IPS-15b (cell line): Measurements from ENCODE around the gene AP1B1.

Experiments
- H3K27me3 ChIP-seq: one replicate; pipeline ENCODE4 v1.6.1; 2013; ENCODE audit warnings: low read length; ENCODE audit not compliant: control insufficient read depth, insufficient read depth
- H3K36me3 ChIP-seq: one replicate; pipeline ENCODE4 v1.6.1; 2013; ENCODE audit warnings: low read length; ENCODE audit not compliant: control insufficient read depth, insufficient read depth
- H3K4me1 ChIP-seq: one replicate; pipeline ENCODE4 v1.6.1; 2013; ENCODE audit warnings: mild to moderate bottlenecking, low read length; ENCODE audit not compliant: control insufficient read depth, insufficient read depth
- H3K4me3 ChIP-seq: one replicate; pipeline ENCODE4 v1.5.1; 2013; ENCODE audit warnings: low read depth, low read length
- H3K9ac ChIP-seq: one replicate; pipeline ENCODE4 v1.6.1; 2013; ENCODE audit warnings: low read depth, mild to moderate bottlenecking, low read length
- H3K9me3 ChIP-seq: one replicate; pipeline ENCODE4 v1.6.1; 2013; ENCODE audit warnings: mild to moderate bottlenecking, low read length; ENCODE audit not compliant: control insufficient read depth, insufficient read depth

Gene AP1B1

GRCh38 chr22:29336751-29337490 lies 51.4 kb downstream of the AP1B1 start:
- Histone ChIP-seq H3K4me1 (no peaks in the 10 kb centered on the region), H3K4me3 (no peak overlapping the region), H3K36me3 (peaks cover 69% of the 10 kb centered on the region), H3K27me3 (no peaks in the 10 kb centered on the region), H3K9me3 (no peaks in the 10 kb centered on the region), H3K9ac (no peak overlapping the region)

- H3K4me1 ChIP-seq, result no peaks in the 10 kb centered on the region
These were observed 52.7 kb downstream of the AP1B1 start for GRCh38 chr22:29335656-29336055.

GRCh38 chr22:29334696-29335344 lies 53.5 kb downstream of the AP1B1 start:
- Histone ChIP-seq H3K4me1 (no peaks in the 10 kb centered on the region), H3K4me3 (no peak overlapping the region), H3K27me3 (no peaks in the 10 kb centered on the region), H3K36me3 (peaks cover 61% of the 10 kb centered on the region), H3K9me3 (no peaks in the 10 kb centered on the region), H3K9ac (no peak overlapping the region)

More at GRCh38 chr22:29335656-29336055, 52.7 kb downstream of the AP1B1 start:
- no peaks in the 10 kb centered on the region for H3K9me3 ChIP-seq
- peaks cover 63% of the 10 kb centered on the region for H3K36me3 ChIP-seq
- no peak overlapping the region for H3K9ac ChIP-seq
- no peaks in the 10 kb centered on the region for H3K27me3 ChIP-seq
- no peak overlapping the region for H3K4me3 ChIP-seq

GRCh38 chr22:29334148-29334547 lies 54.2 kb downstream of the AP1B1 start:
- H3K9me3 ChIP-seq, result no peaks in the 10 kb centered on the region
- no peaks in the 10 kb centered on the region for H3K27me3 ChIP-seq
- no peak overlapping the region for H3K9ac ChIP-seq
- peaks cover 61% of the 10 kb centered on the region for H3K36me3 ChIP-seq
- no peaks in the 10 kb centered on the region for H3K4me1 ChIP-seq
- H3K4me3 ChIP-seq, result no peak overlapping the region

- Histone ChIP-seq H3K4me3 (no peak overlapping the region), H3K4me1 (no peaks in the 10 kb centered on the region), H3K27me3 (no peaks in the 10 kb centered on the region), H3K9ac (no peak overlapping the region), H3K36me3 (peaks cover 63% of the 10 kb centered on the region), H3K9me3 (no peaks in the 10 kb centered on the region)
These were observed 55.4 kb downstream of the AP1B1 start for GRCh38 chr22:29332886-29333496.

GRCh38 chr22:29331658-29332300 lies 56.6 kb downstream of the AP1B1 start:
- H3K27me3 ChIP-seq, result no peaks in the 10 kb centered on the region
- no peaks in the 10 kb centered on the region for H3K4me1 ChIP-seq
- no peak overlapping the region for H3K9ac ChIP-seq
- H3K4me3 ChIP-seq, result no peak overlapping the region
- peaks cover 62% of the 10 kb centered on the region for H3K36me3 ChIP-seq
- H3K9me3 ChIP-seq, result no peaks in the 10 kb centered on the region

GRCh38 chr22:29331213-29331612 lies 57.2 kb downstream of the AP1B1 start:
- H3K27me3 ChIP-seq, result no peaks in the 10 kb centered on the region
- H3K4me3 ChIP-seq, result no peak overlapping the region
- H3K4me1 ChIP-seq, result no peaks in the 10 kb centered on the region
- no peak overlapping the region for H3K9ac ChIP-seq
- no peaks in the 10 kb centered on the region for H3K9me3 ChIP-seq
- peaks cover 67% of the 10 kb centered on the region for H3K36me3 ChIP-seq

- Histone ChIP-seq H3K4me3 (no peak overlapping the region), H3K4me1 (no peaks in the 10 kb centered on the region), H3K9me3 (no peaks in the 10 kb centered on the region), H3K9ac (no peak overlapping the region), H3K36me3 (peaks cover 65% of the 10 kb centered on the region), H3K27me3 (no peaks in the 10 kb centered on the region)
These were observed 57.6 kb downstream of the AP1B1 start for GRCh38 chr22:29330753-29331152.

GRCh38 chr22:29330291-29330690 lies 58.1 kb downstream of the AP1B1 start:
- no peak overlapping the region for H3K9ac ChIP-seq
- H3K4me1 ChIP-seq, result no peaks in the 10 kb centered on the region
- H3K4me3 ChIP-seq, result no peak overlapping the region
- H3K9me3 ChIP-seq, result no peaks in the 10 kb centered on the region
- H3K27me3 ChIP-seq, result no peaks in the 10 kb centered on the region
- peaks cover 60% of the 10 kb centered on the region for H3K36me3 ChIP-seq

- Histone ChIP-seq H3K4me3 (no peak overlapping the region), H3K9ac (no peak overlapping the region), H3K9me3 (no peaks in the 10 kb centered on the region), H3K36me3 (peaks cover 60% of the 10 kb centered on the region), H3K27me3 (no peaks in the 10 kb centered on the region), H3K4me1 (no peaks in the 10 kb centered on the region)
These were observed 58.8 kb downstream of the AP1B1 start for GRCh38 chr22:29329581-29329980.

- no peak overlapping the region for H3K9ac ChIP-seq
- H3K27me3 ChIP-seq, result no peaks in the 10 kb centered on the region
- H3K36me3 ChIP-seq, result peaks cover 54% of the 10 kb centered on the region
- H3K4me3 ChIP-seq, result no peak overlapping the region
- no peaks in the 10 kb centered on the region for H3K4me1 ChIP-seq
- H3K9me3 ChIP-seq, result no peaks in the 10 kb centered on the region
These were observed 59.5 kb downstream of the AP1B1 start for GRCh38 chr22:29328566-29329500.
